WTC11 (cell line): ENCODE results near the gene GOLGA8N.
"Not testable (repeated sequence)": the region's sequence is repeated elsewhere in the genome, so short reads cannot be mapped to it uniquely, and the experiment has no call there.

ENCODE experiments used
- ELF4 ChIP-seq: sonication (generic); formaldehyde crosslinking; IDR thresholded peaks from 2 replicates; pipeline ENCODE4 v1.8.1; 2022; ENCODE audit warnings: low read depth, mild to moderate bottlenecking, moderate library complexity, missing genetic modification reagents
- JUN ChIP-seq: sonication (generic); formaldehyde crosslinking; IDR thresholded peaks from 2 replicates; pipeline ENCODE4 v1.8.0; 2023; ENCODE audit warnings: mild to moderate bottlenecking, missing genetic modification reagents
- NFYB ChIP-seq: sonication (generic); formaldehyde crosslinking; conservative IDR thresholded peaks from 2 replicates; pipeline ENCODE4 v1.8.0; 2022; ENCODE audit warnings: low read depth, missing genetic modification reagents
- OVOL2 ChIP-seq: fragments of 250-450 bp; sonication (Bioruptor Pico); IDR thresholded peaks from 2 replicates; pipeline ENCODE4 v1.9.0; 2021; ENCODE audit warnings: mild to moderate bottlenecking, borderline replicate concordance
- RELA ChIP-seq: sonication (generic); formaldehyde crosslinking; IDR thresholded peaks from 2 replicates; pipeline ENCODE4 v1.8.1; 2022; ENCODE audit warnings: missing genetic modification reagents, mild to moderate bottlenecking, borderline replicate concordance
- SP1 ChIP-seq: sonication (generic); formaldehyde crosslinking; conservative IDR thresholded peaks from 2 replicates; pipeline ENCODE4 v1.8.1; 2022; ENCODE audit warnings: missing genetic modification reagents
- TF ChIP-seq, protein P1 (sequence below): fragments of 200-600 bp; IDR thresholded peaks from 2 replicates; pipeline ENCODE4 v1.8.0; 2022; ENCODE audit warnings: antibody characterized with exemption
- TF ChIP-seq, protein P2 (sequence below): sonication (generic); formaldehyde crosslinking; conservative IDR thresholded peaks from 2 replicates; pipeline ENCODE4 v1.8.1; 2022; ENCODE audit warnings: mild to moderate bottlenecking, missing genetic modification reagents
- TF ChIP-seq, protein P3 (sequence below): sonication (generic); formaldehyde crosslinking; IDR thresholded peaks from 2 replicates; pipeline ENCODE4 v1.8.1; 2022; ENCODE audit warnings: low read depth, missing genetic modification reagents, borderline replicate concordance

DNA sequence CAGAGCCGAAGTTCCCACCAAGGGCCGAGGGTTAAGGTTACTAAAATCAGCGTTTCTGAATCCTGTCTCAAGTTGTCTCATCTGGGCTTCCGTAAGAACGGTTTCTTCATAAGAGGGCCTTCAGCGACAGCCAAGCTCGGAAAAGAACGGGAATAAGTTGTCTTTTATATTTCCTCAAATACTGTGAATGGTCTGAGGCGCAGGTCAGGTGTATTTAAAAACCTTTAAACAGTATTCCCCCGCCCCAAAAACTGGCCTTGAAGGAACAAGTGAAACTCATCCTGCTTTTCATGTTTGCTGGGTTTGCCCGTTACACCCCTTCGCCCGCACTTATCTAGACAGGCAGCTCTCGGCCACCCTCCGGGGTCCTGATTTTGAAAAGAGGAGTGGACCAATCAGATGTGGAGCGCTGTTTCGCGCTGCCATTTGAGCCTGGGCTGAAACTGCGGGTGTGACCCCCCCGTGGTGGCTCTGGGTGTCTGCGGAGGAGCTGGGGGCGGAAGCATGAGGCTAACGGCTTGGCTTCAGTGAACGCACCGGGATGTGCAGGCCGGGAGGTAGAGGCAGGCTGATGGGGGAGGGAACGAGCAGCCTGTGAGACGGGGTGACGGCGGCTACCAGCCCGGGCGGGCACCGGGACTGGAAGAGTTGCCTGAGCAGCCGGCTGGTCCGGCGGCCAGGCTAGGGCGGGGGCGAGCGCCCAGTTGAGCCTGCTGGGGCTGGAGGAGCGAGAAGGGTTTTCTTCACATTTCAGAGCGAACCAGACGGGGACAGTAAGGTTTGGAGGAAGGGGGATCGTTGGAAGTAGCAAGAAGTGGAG is 22.0 kb downstream of the GOLGA8N start, which contains the start of gene ARHGAP11A:
- TF ChIP-seq, protein P1, sequence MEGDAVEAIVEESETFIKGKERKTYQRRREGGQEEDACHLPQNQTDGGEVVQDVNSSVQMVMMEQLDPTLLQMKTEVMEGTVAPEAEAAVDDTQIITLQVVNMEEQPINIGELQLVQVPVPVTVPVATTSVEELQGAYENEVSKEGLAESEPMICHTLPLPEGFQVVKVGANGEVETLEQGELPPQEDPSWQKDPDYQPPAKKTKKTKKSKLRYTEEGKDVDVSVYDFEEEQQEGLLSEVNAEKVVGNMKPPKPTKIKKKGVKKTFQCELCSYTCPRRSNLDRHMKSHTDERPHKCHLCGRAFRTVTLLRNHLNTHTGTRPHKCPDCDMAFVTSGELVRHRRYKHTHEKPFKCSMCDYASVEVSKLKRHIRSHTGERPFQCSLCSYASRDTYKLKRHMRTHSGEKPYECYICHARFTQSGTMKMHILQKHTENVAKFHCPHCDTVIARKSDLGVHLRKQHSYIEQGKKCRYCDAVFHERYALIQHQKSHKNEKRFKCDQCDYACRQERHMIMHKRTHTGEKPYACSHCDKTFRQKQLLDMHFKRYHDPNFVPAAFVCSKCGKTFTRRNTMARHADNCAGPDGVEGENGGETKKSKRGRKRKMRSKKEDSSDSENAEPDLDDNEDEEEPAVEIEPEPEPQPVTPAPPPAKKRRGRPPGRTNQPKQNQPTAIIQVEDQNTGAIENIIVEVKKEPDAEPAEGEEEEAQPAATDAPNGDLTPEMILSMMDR: not testable (repeated sequence)
- TF ChIP-seq, protein P2, sequence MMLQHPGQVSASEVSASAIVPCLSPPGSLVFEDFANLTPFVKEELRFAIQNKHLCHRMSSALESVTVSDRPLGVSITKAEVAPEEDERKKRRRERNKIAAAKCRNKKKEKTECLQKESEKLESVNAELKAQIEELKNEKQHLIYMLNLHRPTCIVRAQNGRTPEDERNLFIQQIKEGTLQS: not testable (repeated sequence)
- TF ChIP-seq OVOL2 (CRISPR knock-in tag); JUN (CRISPR knock-in tag); SP1; RELA (CRISPR knock-in tag); NFYB (CRISPR knock-in tag); ELF4: not testable (repeated sequence)
- TF ChIP-seq, protein P3, sequence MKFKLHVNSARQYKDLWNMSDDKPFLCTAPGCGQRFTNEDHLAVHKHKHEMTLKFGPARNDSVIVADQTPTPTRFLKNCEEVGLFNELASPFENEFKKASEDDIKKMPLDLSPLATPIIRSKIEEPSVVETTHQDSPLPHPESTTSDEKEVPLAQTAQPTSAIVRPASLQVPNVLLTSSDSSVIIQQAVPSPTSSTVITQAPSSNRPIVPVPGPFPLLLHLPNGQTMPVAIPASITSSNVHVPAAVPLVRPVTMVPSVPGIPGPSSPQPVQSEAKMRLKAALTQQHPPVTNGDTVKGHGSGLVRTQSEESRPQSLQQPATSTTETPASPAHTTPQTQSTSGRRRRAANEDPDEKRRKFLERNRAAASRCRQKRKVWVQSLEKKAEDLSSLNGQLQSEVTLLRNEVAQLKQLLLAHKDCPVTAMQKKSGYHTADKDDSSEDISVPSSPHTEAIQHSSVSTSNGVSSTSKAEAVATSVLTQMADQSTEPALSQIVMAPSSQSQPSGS (CRISPR knock-in tag): not testable (repeated sequence)
